B cell (primary cell): ENCODE measurements around the gene KRTAP4-5.

ENCODE experiments used
- EZH2 ChIP-seq: IDR thresholded peaks from 2 replicates; pipeline ENCODE4 v1.6.1; 2012; ENCODE audit warnings: borderline replicate concordance, low read depth, mild to moderate bottlenecking, moderate library complexity, low read length; ENCODE audit not compliant: insufficient read depth, poor library complexity, severe bottlenecking
- TF ChIP-seq, protein P1 (sequence below): fragments of 200-600 bp; IDR thresholded peaks from one replicate; pipeline ENCODE4 v1.8.0; 2022; ENCODE audit warnings: antibody characterized with exemption, mild to moderate bottlenecking

DNA sequence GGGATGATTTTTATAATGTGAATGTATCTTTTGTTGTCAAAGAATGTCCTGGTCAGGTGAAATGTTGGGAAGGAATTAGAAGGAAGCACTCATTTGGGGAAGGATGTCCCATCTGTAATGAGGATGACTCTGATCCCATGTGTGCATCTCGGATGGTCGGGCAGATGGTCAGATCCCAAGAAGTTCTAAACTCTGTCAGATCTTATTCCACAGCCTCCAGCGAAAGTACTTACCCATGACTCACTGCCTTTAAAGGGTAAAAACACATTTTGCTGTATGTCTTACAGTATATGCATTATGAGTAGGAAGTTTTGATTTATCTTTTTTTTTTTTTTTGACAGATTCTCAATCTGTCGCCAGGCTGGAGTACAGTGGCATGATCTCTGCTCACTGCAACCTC lies 30.9 kb downstream of the KRTAP4-5 start:
- no peak for TF ChIP-seq EZH2
- TF ChIP-seq, protein P1, sequence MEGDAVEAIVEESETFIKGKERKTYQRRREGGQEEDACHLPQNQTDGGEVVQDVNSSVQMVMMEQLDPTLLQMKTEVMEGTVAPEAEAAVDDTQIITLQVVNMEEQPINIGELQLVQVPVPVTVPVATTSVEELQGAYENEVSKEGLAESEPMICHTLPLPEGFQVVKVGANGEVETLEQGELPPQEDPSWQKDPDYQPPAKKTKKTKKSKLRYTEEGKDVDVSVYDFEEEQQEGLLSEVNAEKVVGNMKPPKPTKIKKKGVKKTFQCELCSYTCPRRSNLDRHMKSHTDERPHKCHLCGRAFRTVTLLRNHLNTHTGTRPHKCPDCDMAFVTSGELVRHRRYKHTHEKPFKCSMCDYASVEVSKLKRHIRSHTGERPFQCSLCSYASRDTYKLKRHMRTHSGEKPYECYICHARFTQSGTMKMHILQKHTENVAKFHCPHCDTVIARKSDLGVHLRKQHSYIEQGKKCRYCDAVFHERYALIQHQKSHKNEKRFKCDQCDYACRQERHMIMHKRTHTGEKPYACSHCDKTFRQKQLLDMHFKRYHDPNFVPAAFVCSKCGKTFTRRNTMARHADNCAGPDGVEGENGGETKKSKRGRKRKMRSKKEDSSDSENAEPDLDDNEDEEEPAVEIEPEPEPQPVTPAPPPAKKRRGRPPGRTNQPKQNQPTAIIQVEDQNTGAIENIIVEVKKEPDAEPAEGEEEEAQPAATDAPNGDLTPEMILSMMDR, result no peak
